ENCODE data around the gene GSDME.

Gene GSDME

DNA sequence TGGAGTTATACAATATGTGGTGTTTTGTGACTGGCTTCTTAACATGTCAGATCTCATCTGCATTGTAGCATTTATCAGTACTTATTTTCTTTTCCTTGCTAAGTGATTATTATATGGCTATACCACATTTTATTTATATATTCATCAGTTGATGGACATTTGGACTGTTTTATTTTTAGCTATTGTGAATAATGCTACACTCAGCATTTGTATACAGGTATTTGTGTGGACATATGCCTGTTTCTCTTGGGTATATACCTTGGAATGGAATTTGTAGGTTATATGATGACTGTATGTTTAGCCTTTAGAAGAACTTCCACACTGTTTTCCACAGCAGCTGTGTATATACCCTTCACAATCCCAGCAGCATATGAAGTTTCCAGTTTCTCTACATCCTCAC lies 86.5 kb downstream of the GSDME start:
- Histone ChIP-seq H3K27me3 (ENCODE audit: control insufficient read depth in 2 of 2, insufficient read depth in 2 of 2, low read length in 2 of 2) (no peaks in the 10 kb centered on the region), H3K4me3 (ENCODE audit: low read length in 2 of 2) (no peak overlapping the region), H3K9ac (ENCODE audit: low read depth in 1 of 2, low read length in 2 of 2) (no peak overlapping the region), H3K36me3 (ENCODE audit: control insufficient read depth in 2 of 2, insufficient read depth in 2 of 2, low read length in 2 of 2) (no peaks in the 10 kb centered on the region), H3K4me1 (ENCODE audit: control insufficient read depth in 2 of 2, insufficient read depth in 2 of 2, low read length in 2 of 2) (no peaks in the 10 kb centered on the region), H3K9me3 (ENCODE audit: control insufficient read depth in 2 of 2, low read length in 2 of 2) (no peaks in the 10 kb centered on the region), H3K27ac (ENCODE audit: low read depth in 2 of 2, low read length in 2 of 2) (no peak overlapping the region)

- no peak overlapping the region for H3K27ac ChIP-seq (ENCODE audit: low read depth in 2 of 2, low read length in 2 of 2)
- no peak overlapping the region for H3K4me3 ChIP-seq (ENCODE audit: low read length in 2 of 2)
- H3K27me3 ChIP-seq (ENCODE audit: control insufficient read depth in 2 of 2, insufficient read depth in 2 of 2, low read length in 2 of 2), result no peaks in the 10 kb centered on the region
- no peaks in the 10 kb centered on the region for H3K36me3 ChIP-seq (ENCODE audit: control insufficient read depth in 2 of 2, insufficient read depth in 2 of 2, low read length in 2 of 2)
- no peak overlapping the region for H3K9ac ChIP-seq (ENCODE audit: low read depth in 1 of 2, low read length in 2 of 2)
- H3K4me1 ChIP-seq (ENCODE audit: control insufficient read depth in 2 of 2, insufficient read depth in 2 of 2, low read length in 2 of 2), result no peaks in the 10 kb centered on the region
- no peaks in the 10 kb centered on the region for H3K9me3 ChIP-seq (ENCODE audit: control insufficient read depth in 2 of 2, low read length in 2 of 2)
Observed at GRCh38 chr7:24669971-24670591, 87.2 kb downstream of the GSDME start.

- no peak overlapping the region for H3K27ac ChIP-seq (ENCODE audit: low read depth in 2 of 2, low read length in 2 of 2)
- H3K9me3 ChIP-seq (ENCODE audit: control insufficient read depth in 2 of 2, low read length in 2 of 2), result no peaks in the 10 kb centered on the region
- no peaks in the 10 kb centered on the region for H3K27me3 ChIP-seq (ENCODE audit: control insufficient read depth in 2 of 2, insufficient read depth in 2 of 2, low read length in 2 of 2)
- H3K4me3 ChIP-seq (ENCODE audit: low read length in 2 of 2), result no peak overlapping the region
- no peaks in the 10 kb centered on the region for H3K36me3 ChIP-seq (ENCODE audit: control insufficient read depth in 2 of 2, insufficient read depth in 2 of 2, low read length in 2 of 2)
- H3K4me1 ChIP-seq (ENCODE audit: control insufficient read depth in 2 of 2, insufficient read depth in 2 of 2, low read length in 2 of 2), result no peaks in the 10 kb centered on the region
- no peak overlapping the region for H3K9ac ChIP-seq (ENCODE audit: low read depth in 1 of 2, low read length in 2 of 2)
Observed at GRCh38 chr7:24668927-24669635, 88.2 kb downstream of the GSDME start.

DNA sequence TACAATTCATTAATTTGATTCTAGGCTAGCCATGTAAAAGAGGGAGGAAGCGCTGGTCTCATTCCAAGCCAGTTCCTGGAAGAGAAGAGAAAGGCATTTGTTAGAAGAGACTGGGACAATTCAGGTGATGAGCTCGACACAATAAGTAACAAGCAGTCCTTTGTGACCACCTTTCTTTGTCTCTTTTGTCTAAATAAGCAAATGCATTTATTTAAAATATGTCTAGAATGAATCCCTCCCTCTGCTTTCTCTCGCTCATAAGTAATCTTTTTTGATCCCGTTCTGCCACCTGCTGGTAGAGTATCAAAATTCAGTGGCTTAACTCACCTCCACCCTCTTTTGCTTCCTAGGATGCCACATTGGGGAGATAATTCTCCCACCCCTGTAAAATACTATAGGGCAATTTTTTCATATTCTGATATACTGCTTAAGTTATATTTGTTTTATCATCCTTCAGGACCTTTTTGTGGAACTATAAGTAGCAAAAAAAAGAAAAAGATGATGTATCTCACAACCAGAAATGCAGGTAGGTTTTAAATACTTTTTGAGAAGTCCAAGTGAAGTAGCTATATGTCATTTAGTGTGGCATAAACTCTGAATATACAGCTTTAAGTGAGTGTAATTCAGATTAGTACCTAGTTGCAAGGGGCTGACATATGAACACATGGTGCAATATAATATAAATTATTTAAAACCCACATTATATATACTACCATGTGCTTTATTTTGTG lies 91.5 kb downstream of the GSDME start:
- Histone ChIP-seq H3K27ac (ENCODE audit: low read depth in 2 of 2, low read length in 2 of 2) (no peak overlapping the region), H3K9me3 (ENCODE audit: control insufficient read depth in 2 of 2, low read length in 2 of 2) (no peaks in the 10 kb centered on the region), H3K36me3 (ENCODE audit: control insufficient read depth in 2 of 2, insufficient read depth in 2 of 2, low read length in 2 of 2) (no peaks in the 10 kb centered on the region), H3K4me1 (ENCODE audit: control insufficient read depth in 2 of 2, insufficient read depth in 2 of 2, low read length in 2 of 2) (no peaks in the 10 kb centered on the region), H3K27me3 (ENCODE audit: control insufficient read depth in 2 of 2, insufficient read depth in 2 of 2, low read length in 2 of 2) (no peaks in the 10 kb centered on the region), H3K9ac (ENCODE audit: low read depth in 1 of 2, low read length in 2 of 2) (no peak overlapping the region), H3K4me3 (ENCODE audit: low read length in 2 of 2) (no peak overlapping the region)

DNA sequence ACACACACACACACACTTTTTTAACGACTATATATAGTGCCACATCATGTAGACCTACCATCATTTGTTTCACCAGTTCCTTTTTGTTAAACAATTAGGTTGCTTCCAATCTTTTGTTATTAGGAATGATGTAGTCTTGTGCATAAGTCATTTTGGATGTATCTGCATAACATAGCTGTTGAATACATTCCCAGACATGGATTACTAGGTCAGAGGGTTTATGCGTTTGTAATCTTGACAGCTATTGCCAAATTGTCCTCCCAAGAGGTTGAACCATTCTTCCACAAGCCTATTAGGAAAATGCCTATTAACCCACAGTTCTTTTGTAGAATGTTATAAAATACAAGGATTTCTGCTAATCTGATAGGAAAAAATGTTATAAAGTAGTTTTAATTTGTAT lies 96.7 kb downstream of the GSDME start:
- Histone ChIP-seq H3K4me1 (ENCODE audit: control insufficient read depth in 2 of 2, insufficient read depth in 2 of 2, low read length in 2 of 2) (no peaks in the 10 kb centered on the region), H3K36me3 (ENCODE audit: control insufficient read depth in 2 of 2, insufficient read depth in 2 of 2, low read length in 2 of 2) (no peaks in the 10 kb centered on the region), H3K27me3 (ENCODE audit: control insufficient read depth in 2 of 2, insufficient read depth in 2 of 2, low read length in 2 of 2) (no peaks in the 10 kb centered on the region), H3K9me3 (ENCODE audit: control insufficient read depth in 2 of 2, low read length in 2 of 2) (no peaks in the 10 kb centered on the region), H3K9ac (ENCODE audit: low read depth in 1 of 2, low read length in 2 of 2) (no peak overlapping the region), H3K27ac (ENCODE audit: low read depth in 2 of 2, low read length in 2 of 2) (no peak overlapping the region), H3K4me3 (ENCODE audit: low read length in 2 of 2) (no peak overlapping the region)

- Histone ChIP-seq H3K36me3 (ENCODE audit: control insufficient read depth in 2 of 2, insufficient read depth in 2 of 2, low read length in 2 of 2) (no peaks in the 10 kb centered on the region), H3K4me3 (ENCODE audit: low read length in 2 of 2) (no peak overlapping the region), H3K9ac (ENCODE audit: low read depth in 1 of 2, low read length in 2 of 2) (no peak overlapping the region), H3K27ac (ENCODE audit: low read depth in 2 of 2, low read length in 2 of 2) (no peak overlapping the region), H3K4me1 (ENCODE audit: control insufficient read depth in 2 of 2, insufficient read depth in 2 of 2, low read length in 2 of 2) (no peaks in the 10 kb centered on the region), H3K27me3 (ENCODE audit: control insufficient read depth in 2 of 2, insufficient read depth in 2 of 2, low read length in 2 of 2) (no peaks in the 10 kb centered on the region), H3K9me3 (ENCODE audit: control insufficient read depth in 2 of 2, low read length in 2 of 2) (no peaks in the 10 kb centered on the region)
Observed at GRCh38 chr7:24659505-24659904, 97.8 kb downstream of the GSDME start.

DNA sequence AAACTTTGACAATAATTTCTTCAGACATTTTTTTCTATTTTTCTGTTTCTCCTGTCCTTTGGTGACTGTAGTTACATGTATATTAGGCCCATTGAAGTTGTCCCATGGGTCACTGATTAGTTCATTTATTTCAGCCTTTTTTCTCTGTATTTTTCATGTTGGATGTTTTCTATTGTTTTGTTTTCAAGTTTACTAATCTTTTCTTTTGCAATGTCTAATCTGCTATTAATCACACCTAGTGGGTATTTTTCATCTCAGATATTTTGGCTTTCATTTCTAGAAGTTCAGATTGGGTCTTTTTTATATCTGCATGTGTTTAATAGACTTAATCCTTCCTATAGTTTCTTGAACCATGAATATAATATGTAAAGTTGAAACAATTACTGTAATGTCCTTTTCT lies 99.3 kb downstream of the GSDME start:
- no peaks in the 10 kb centered on the region for H3K36me3 ChIP-seq (ENCODE audit: control insufficient read depth in 2 of 2, insufficient read depth in 2 of 2, low read length in 2 of 2)
- H3K27me3 ChIP-seq (ENCODE audit: control insufficient read depth in 2 of 2, insufficient read depth in 2 of 2, low read length in 2 of 2), result no peaks in the 10 kb centered on the region
- no peak overlapping the region for H3K4me3 ChIP-seq (ENCODE audit: low read length in 2 of 2)
- H3K9me3 ChIP-seq (ENCODE audit: control insufficient read depth in 2 of 2, low read length in 2 of 2), result no peaks in the 10 kb centered on the region
- no peak overlapping the region for H3K9ac ChIP-seq (ENCODE audit: low read depth in 1 of 2, low read length in 2 of 2)
- no peaks in the 10 kb centered on the region for H3K4me1 ChIP-seq (ENCODE audit: control insufficient read depth in 2 of 2, insufficient read depth in 2 of 2, low read length in 2 of 2)
- no peak overlapping the region for H3K27ac ChIP-seq (ENCODE audit: low read depth in 2 of 2, low read length in 2 of 2)

DNA sequence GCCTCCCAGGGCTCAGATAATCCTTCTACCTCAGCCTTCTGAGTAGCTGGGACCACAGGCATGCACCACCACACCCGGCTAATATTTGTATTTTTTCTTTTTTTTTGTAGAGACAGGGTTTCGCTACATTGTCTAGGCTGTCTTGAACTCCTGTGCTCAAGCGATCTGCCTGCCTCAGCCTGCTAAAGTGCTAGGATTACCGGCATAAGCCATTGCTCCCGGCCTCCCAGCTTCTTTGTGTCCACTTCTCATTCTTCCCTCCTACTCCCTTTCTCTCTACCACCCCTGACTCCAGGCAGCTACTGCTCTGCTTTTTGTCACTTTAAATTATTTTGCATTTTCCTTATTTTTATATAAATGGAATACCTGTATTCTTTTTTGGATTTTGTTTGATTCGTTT lies 100.7 kb downstream of the GSDME start:
- Histone ChIP-seq H3K4me3 (ENCODE audit: low read length in 2 of 2) (no peak overlapping the region), H3K36me3 (ENCODE audit: control insufficient read depth in 2 of 2, insufficient read depth in 2 of 2, low read length in 2 of 2) (no peaks in the 10 kb centered on the region)

DNA sequence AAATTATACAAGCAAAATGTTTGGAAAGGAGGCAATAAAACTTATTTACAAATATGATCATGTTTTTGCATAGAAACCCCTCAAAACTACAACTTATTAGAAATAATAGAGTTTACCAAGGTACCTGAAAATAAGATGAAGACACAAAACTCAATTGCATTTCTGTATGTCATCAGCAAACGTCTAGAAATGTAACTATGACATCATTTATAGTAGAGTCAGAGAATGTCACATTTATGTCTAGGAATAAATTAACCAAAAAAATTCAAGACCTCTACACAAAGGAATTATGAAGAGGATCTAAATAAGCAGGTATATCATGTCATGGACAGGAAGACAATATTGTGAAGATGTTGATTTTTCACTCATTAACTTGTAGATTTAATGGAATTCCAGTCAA lies 103.0 kb downstream of the GSDME start:
- H3K4me3 ChIP-seq (ENCODE audit: low read length in 2 of 2), result no peak overlapping the region
- no peaks in the 10 kb centered on the region for H3K9me3 ChIP-seq (ENCODE audit: control insufficient read depth in 2 of 2, low read length in 2 of 2)
- H3K36me3 ChIP-seq (ENCODE audit: control insufficient read depth in 2 of 2, insufficient read depth in 2 of 2, low read length in 2 of 2), result no peaks in the 10 kb centered on the region
- no peak overlapping the region for H3K9ac ChIP-seq (ENCODE audit: low read depth in 1 of 2, low read length in 2 of 2)
- H3K4me1 ChIP-seq (ENCODE audit: control insufficient read depth in 2 of 2, insufficient read depth in 2 of 2, low read length in 2 of 2), result no peaks in the 10 kb centered on the region
- H3K27ac ChIP-seq (ENCODE audit: low read depth in 2 of 2, low read length in 2 of 2), result no peak overlapping the region
- H3K27me3 ChIP-seq (ENCODE audit: control insufficient read depth in 2 of 2, insufficient read depth in 2 of 2, low read length in 2 of 2), result no peaks in the 10 kb centered on the region

More for the DNA sequence above, 100.7 kb downstream of the GSDME start:
- no peaks in the 10 kb centered on the region for H3K9me3 ChIP-seq (ENCODE audit: control insufficient read depth in 2 of 2, low read length in 2 of 2)
- no peaks in the 10 kb centered on the region for H3K27me3 ChIP-seq (ENCODE audit: control insufficient read depth in 2 of 2, insufficient read depth in 2 of 2, low read length in 2 of 2)
- H3K4me1 ChIP-seq (ENCODE audit: control insufficient read depth in 2 of 2, insufficient read depth in 2 of 2, low read length in 2 of 2), result no peaks in the 10 kb centered on the region
- H3K27ac ChIP-seq (ENCODE audit: low read depth in 2 of 2, low read length in 2 of 2), result no peak overlapping the region
- H3K9ac ChIP-seq (ENCODE audit: low read depth in 1 of 2, low read length in 2 of 2), result no peak overlapping the region

GRCh38 chr7:24653316-24654085 lies 103.8 kb downstream of the GSDME start:
- H3K4me3 ChIP-seq (ENCODE audit: low read length in 2 of 2), result peak overlapping the region in 1 of 2 donors; percentile 49
- no peaks in the 10 kb centered on the region for H3K27me3 ChIP-seq (ENCODE audit: control insufficient read depth in 2 of 2, insufficient read depth in 2 of 2, low read length in 2 of 2)
- no peaks in the 10 kb centered on the region for H3K4me1 ChIP-seq (ENCODE audit: control insufficient read depth in 2 of 2, insufficient read depth in 2 of 2, low read length in 2 of 2)
- no peaks in the 10 kb centered on the region for H3K9me3 ChIP-seq (ENCODE audit: control insufficient read depth in 2 of 2, low read length in 2 of 2)
- no peak overlapping the region for H3K9ac ChIP-seq (ENCODE audit: low read depth in 1 of 2, low read length in 2 of 2)
- no peak overlapping the region for H3K27ac ChIP-seq (ENCODE audit: low read depth in 2 of 2, low read length in 2 of 2)
- no peaks in the 10 kb centered on the region for H3K36me3 ChIP-seq (ENCODE audit: control insufficient read depth in 2 of 2, insufficient read depth in 2 of 2, low read length in 2 of 2)

Measured in mucosa of rectum (tissue), 2 donors.